A549 (cell line): ENCODE results near the gene METTL25B.

Source experiments
- CBX8 ChIP-seq: fragments of 200-600 bp; sonication (generic); IDR thresholded peaks from 2 replicates; pipeline ENCODE4 v1.6.1; 2016
- EP300 ChIP-seq, 2 experiments: fragments of >200 bp; sonication (Bioruptor Twin); formaldehyde crosslinking; IDR thresholded peaks; 2 replicates in 1 of 2; 3 replicates in 1 of 2; pipeline ENCODE4 v1.6.1; 2016 to 2017
- HOXB5 ChIP-seq: fragments of 250-450 bp; sonication (Bioruptor Pico); IDR thresholded peaks from 2 replicates; pipeline ENCODE4 v1.5.0; 2020; ENCODE audit warnings: mild to moderate bottlenecking, moderate library complexity
- KDM1A ChIP-seq: fragments of 200-600 bp; sonication (generic); IDR thresholded peaks from 2 replicates; pipeline ENCODE4 v1.6.1; 2016; ENCODE audit warnings: low read depth, mild to moderate bottlenecking
- PHF8 ChIP-seq: fragments of 200-600 bp; sonication (generic); IDR thresholded peaks from 2 replicates; pipeline ENCODE4 v1.6.1; 2016; ENCODE audit warnings: low read depth, mild to moderate bottlenecking, antibody characterized with exemption, moderate library complexity, borderline replicate concordance
- POLR2A ChIP-seq: IDR thresholded peaks from 2 replicates; pipeline ENCODE4 v1.6.1; 2012; ENCODE audit warnings: mild to moderate bottlenecking, low read length
- RAD21 ChIP-seq, 2 experiments: fragments of >200 bp in 1 of 2; sonication (Bioruptor Twin) in 1 of 2; formaldehyde crosslinking in 1 of 2; IDR thresholded peaks in 1 of 2; conservative IDR thresholded peaks in 1 of 2; 2 replicates in 1 of 2; 3 replicates in 1 of 2; pipeline ENCODE4 v1.6.1; 2012 to 2018; ENCODE audit warnings: inconsistent platforms in 1 of 2
- SREBF2 ChIP-seq: fragments of 450-650 bp; IDR thresholded peaks from 2 replicates; pipeline ENCODE4 v1.6.1; 2014; ENCODE audit warnings: mild to moderate bottlenecking, moderate library complexity
- TF ChIP-seq, protein P1 (sequence below): fragments of >200 bp; sonication (Bioruptor Twin); formaldehyde crosslinking; IDR thresholded peaks from 3 replicates; pipeline ENCODE4 v1.5.1; 2016
- TF ChIP-seq, protein P2 (sequence below): IDR thresholded peaks from 2 replicates; pipeline ENCODE4 v1.6.1; 2012; ENCODE audit warnings: low read depth, borderline replicate concordance
- TF ChIP-seq, protein P3 (sequence below): fragments of 200-600 bp; sonication (generic); IDR thresholded peaks from 2 replicates; pipeline ENCODE4 v1.6.1; 2016; ENCODE audit warnings: antibody characterized with exemption, mild to moderate bottlenecking, moderate library complexity
- TF ChIP-seq, protein P4 (sequence below): IDR thresholded peaks from 2 replicates; pipeline ENCODE4 v1.6.1; 2012

DNA sequence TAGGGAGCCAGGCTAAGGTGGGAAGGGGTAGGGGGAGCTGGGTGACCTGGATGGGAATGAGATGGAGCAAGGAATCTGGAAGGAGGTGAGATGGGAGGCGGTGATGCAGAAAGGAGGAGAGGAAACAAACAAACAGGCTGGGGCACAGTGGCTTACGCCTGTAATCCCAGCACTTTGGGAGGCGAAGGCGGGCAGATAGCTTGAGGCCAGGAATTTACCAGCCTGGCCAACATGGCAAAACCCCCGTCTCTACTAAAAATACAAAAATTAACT lies 33.6 kb upstream of the METTL25B start:
- TF ChIP-seq RAD21 (conservative IDR thresholded peaks at IDR 0.05 in 1 of 2, IDR thresholded peaks at IDR 0.05 in 1 of 2), result no peak
- TF ChIP-seq EP300 (IDR thresholded peaks at IDR 0.05), result no peak
- no peak for TF ChIP-seq POLR2A
- TF ChIP-seq, protein P1, sequence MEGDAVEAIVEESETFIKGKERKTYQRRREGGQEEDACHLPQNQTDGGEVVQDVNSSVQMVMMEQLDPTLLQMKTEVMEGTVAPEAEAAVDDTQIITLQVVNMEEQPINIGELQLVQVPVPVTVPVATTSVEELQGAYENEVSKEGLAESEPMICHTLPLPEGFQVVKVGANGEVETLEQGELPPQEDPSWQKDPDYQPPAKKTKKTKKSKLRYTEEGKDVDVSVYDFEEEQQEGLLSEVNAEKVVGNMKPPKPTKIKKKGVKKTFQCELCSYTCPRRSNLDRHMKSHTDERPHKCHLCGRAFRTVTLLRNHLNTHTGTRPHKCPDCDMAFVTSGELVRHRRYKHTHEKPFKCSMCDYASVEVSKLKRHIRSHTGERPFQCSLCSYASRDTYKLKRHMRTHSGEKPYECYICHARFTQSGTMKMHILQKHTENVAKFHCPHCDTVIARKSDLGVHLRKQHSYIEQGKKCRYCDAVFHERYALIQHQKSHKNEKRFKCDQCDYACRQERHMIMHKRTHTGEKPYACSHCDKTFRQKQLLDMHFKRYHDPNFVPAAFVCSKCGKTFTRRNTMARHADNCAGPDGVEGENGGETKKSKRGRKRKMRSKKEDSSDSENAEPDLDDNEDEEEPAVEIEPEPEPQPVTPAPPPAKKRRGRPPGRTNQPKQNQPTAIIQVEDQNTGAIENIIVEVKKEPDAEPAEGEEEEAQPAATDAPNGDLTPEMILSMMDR, result no peak
- TF ChIP-seq, protein P2, sequence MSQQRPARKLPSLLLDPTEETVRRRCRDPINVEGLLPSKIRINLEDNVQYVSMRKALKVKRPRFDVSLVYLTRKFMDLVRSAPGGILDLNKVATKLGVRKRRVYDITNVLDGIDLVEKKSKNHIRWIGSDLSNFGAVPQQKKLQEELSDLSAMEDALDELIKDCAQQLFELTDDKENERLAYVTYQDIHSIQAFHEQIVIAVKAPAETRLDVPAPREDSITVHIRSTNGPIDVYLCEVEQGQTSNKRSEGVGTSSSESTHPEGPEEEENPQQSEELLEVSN, result no peak
- TF ChIP-seq KDM1A, result no peak
- no peak for TF ChIP-seq SREBF2
- TF ChIP-seq PHF8, result no peak
- TF ChIP-seq, protein P3, sequence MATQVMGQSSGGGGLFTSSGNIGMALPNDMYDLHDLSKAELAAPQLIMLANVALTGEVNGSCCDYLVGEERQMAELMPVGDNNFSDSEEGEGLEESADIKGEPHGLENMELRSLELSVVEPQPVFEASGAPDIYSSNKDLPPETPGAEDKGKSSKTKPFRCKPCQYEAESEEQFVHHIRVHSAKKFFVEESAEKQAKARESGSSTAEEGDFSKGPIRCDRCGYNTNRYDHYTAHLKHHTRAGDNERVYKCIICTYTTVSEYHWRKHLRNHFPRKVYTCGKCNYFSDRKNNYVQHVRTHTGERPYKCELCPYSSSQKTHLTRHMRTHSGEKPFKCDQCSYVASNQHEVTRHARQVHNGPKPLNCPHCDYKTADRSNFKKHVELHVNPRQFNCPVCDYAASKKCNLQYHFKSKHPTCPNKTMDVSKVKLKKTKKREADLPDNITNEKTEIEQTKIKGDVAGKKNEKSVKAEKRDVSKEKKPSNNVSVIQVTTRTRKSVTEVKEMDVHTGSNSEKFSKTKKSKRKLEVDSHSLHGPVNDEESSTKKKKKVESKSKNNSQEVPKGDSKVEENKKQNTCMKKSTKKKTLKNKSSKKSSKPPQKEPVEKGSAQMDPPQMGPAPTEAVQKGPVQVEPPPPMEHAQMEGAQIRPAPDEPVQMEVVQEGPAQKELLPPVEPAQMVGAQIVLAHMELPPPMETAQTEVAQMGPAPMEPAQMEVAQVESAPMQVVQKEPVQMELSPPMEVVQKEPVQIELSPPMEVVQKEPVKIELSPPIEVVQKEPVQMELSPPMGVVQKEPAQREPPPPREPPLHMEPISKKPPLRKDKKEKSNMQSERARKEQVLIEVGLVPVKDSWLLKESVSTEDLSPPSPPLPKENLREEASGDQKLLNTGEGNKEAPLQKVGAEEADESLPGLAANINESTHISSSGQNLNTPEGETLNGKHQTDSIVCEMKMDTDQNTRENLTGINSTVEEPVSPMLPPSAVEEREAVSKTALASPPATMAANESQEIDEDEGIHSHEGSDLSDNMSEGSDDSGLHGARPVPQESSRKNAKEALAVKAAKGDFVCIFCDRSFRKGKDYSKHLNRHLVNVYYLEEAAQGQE, result no peak
- TF ChIP-seq, protein P4, sequence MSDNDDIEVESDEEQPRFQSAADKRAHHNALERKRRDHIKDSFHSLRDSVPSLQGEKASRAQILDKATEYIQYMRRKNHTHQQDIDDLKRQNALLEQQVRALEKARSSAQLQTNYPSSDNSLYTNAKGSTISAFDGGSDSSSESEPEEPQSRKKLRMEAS, result no peak
- no peak for TF ChIP-seq HOXB5 (CRISPR knock-in tag)
- no peak for TF ChIP-seq CBX8
